ENCODE results near the gene NCF4.

Gene NCF4

GRCh38 chr22:36885474-36885873, 24.7 kb downstream of the NCF4 start:
- H3K36me3 ChIP-seq (ENCODE audit: control insufficient read depth in 1 of 2, insufficient read depth in 2 of 2, low read length in 2 of 2): no peaks in the 10 kb centered on the region
- peaks cover 4 to 14% of the 10 kb centered on the region in 2 donors for H3K9me3 ChIP-seq (ENCODE audit: control insufficient read depth in 1 of 2, low read length in 2 of 2)
- no peak overlapping the region for H3K27ac ChIP-seq (ENCODE audit: low read length)
- no peaks in the 10 kb centered on the region for H3K4me1 ChIP-seq (ENCODE audit: control insufficient read depth in 1 of 2, insufficient read depth in 2 of 2, low read length in 2 of 2)
- no peak overlapping the region for H3K4me3 ChIP-seq (ENCODE audit: low read depth in 1 of 2, low read length in 2 of 2)
- H3K27me3 ChIP-seq (ENCODE audit: low read depth, low read length): no peaks in the 10 kb centered on the region

- Histone ChIP-seq H3K4me1 (ENCODE audit: control insufficient read depth in 1 of 2, insufficient read depth in 2 of 2, low read length in 2 of 2) (no peaks in the 10 kb centered on the region), H3K9me3 (ENCODE audit: control insufficient read depth in 1 of 2, low read length in 2 of 2) (peaks cover 4 to 12% of the 10 kb centered on the region in 2 donors), H3K27me3 (ENCODE audit: low read depth, low read length) (no peaks in the 10 kb centered on the region), H3K36me3 (ENCODE audit: control insufficient read depth in 1 of 2, insufficient read depth in 2 of 2, low read length in 2 of 2) (no peaks in the 10 kb centered on the region), H3K27ac (ENCODE audit: low read length) (no peak overlapping the region), H3K4me3 (ENCODE audit: low read depth in 1 of 2, low read length in 2 of 2) (no peak overlapping the region)
These were observed 25.2 kb downstream of the NCF4 start for GRCh38 chr22:36886016-36886415.

- no peaks in the 10 kb centered on the region for H3K4me1 ChIP-seq (ENCODE audit: control insufficient read depth in 1 of 2, insufficient read depth in 2 of 2, low read length in 2 of 2)
- H3K4me3 ChIP-seq (ENCODE audit: low read depth in 1 of 2, low read length in 2 of 2): no peak overlapping the region
- peaks cover 0 to 7% of the 10 kb centered on the region in 2 donors for H3K9me3 ChIP-seq (ENCODE audit: control insufficient read depth in 1 of 2, low read length in 2 of 2)
- no peaks in the 10 kb centered on the region for H3K36me3 ChIP-seq (ENCODE audit: control insufficient read depth in 1 of 2, insufficient read depth in 2 of 2, low read length in 2 of 2)
- H3K27me3 ChIP-seq (ENCODE audit: low read depth, low read length): no peaks in the 10 kb centered on the region
- H3K27ac ChIP-seq (ENCODE audit: low read length): no peak overlapping the region
These were observed 26.4 kb downstream of the NCF4 start for GRCh38 chr22:36887162-36887561.

GRCh38 chr22:36891646-36892045, 30.8 kb downstream of the NCF4 start:
- H3K27me3 ChIP-seq (ENCODE audit: low read depth, low read length): no peaks in the 10 kb centered on the region
- H3K4me3 ChIP-seq (ENCODE audit: low read depth in 1 of 2, low read length in 2 of 2): no peak overlapping the region
- no peaks in the 10 kb centered on the region for H3K4me1 ChIP-seq (ENCODE audit: control insufficient read depth in 1 of 2, insufficient read depth in 2 of 2, low read length in 2 of 2)
- H3K27ac ChIP-seq (ENCODE audit: low read length): no peak overlapping the region
- H3K9me3 ChIP-seq (ENCODE audit: control insufficient read depth in 1 of 2, low read length in 2 of 2): peaks cover 0 to 6% of the 10 kb centered on the region in 2 donors
- H3K36me3 ChIP-seq (ENCODE audit: control insufficient read depth in 1 of 2, insufficient read depth in 2 of 2, low read length in 2 of 2): no peaks in the 10 kb centered on the region

- Histone ChIP-seq H3K36me3 (ENCODE audit: control insufficient read depth in 1 of 2, insufficient read depth in 2 of 2, low read length in 2 of 2) (no peaks in the 10 kb centered on the region), H3K27ac (ENCODE audit: low read length) (no peak overlapping the region), H3K9me3 (ENCODE audit: control insufficient read depth in 1 of 2, low read length in 2 of 2) (peaks cover 0 to 9% of the 10 kb centered on the region in 2 donors), H3K27me3 (ENCODE audit: low read depth, low read length) (no peaks in the 10 kb centered on the region), H3K4me1 (ENCODE audit: control insufficient read depth in 1 of 2, insufficient read depth in 2 of 2, low read length in 2 of 2) (no peaks in the 10 kb centered on the region), H3K4me3 (ENCODE audit: low read depth in 1 of 2, low read length in 2 of 2) (no peak overlapping the region)
These were observed 31.5 kb downstream of the NCF4 start for GRCh38 chr22:36892292-36892691.

- Histone ChIP-seq H3K4me3 (ENCODE audit: low read depth in 1 of 2, low read length in 2 of 2) (no peak overlapping the region), H3K27ac (ENCODE audit: low read length) (no peak overlapping the region), H3K27me3 (ENCODE audit: low read depth, low read length) (no peaks in the 10 kb centered on the region), H3K4me1 (ENCODE audit: control insufficient read depth in 1 of 2, insufficient read depth in 2 of 2, low read length in 2 of 2) (no peaks in the 10 kb centered on the region), H3K36me3 (ENCODE audit: control insufficient read depth in 1 of 2, insufficient read depth in 2 of 2, low read length in 2 of 2) (no peaks in the 10 kb centered on the region), H3K9me3 (ENCODE audit: control insufficient read depth in 1 of 2, low read length in 2 of 2) (peaks cover 0 to 9% of the 10 kb centered on the region in 2 donors)
These were observed 32.5 kb downstream of the NCF4 start for GRCh38 chr22:36893262-36893661.

GRCh38 chr22:36894266-36894665, 33.5 kb downstream of the NCF4 start:
- no peaks in the 10 kb centered on the region for H3K36me3 ChIP-seq (ENCODE audit: control insufficient read depth in 1 of 2, insufficient read depth in 2 of 2, low read length in 2 of 2)
- no peak overlapping the region for H3K27ac ChIP-seq (ENCODE audit: low read length)
- peaks cover 0 to 9% of the 10 kb centered on the region in 2 donors for H3K9me3 ChIP-seq (ENCODE audit: control insufficient read depth in 1 of 2, low read length in 2 of 2)
- no peaks in the 10 kb centered on the region for H3K4me1 ChIP-seq (ENCODE audit: control insufficient read depth in 1 of 2, insufficient read depth in 2 of 2, low read length in 2 of 2)
- H3K4me3 ChIP-seq (ENCODE audit: low read depth in 1 of 2, low read length in 2 of 2): no peak overlapping the region
- no peaks in the 10 kb centered on the region for H3K27me3 ChIP-seq (ENCODE audit: low read depth, low read length)

GRCh38 chr22:36897611-36898010, 36.8 kb downstream of the NCF4 start:
- no peak overlapping the region for H3K27ac ChIP-seq (ENCODE audit: low read length)
- H3K27me3 ChIP-seq (ENCODE audit: low read depth, low read length): no peaks in the 10 kb centered on the region
- peaks cover 0 to 9% of the 10 kb centered on the region in 2 donors for H3K9me3 ChIP-seq (ENCODE audit: control insufficient read depth in 1 of 2, low read length in 2 of 2)
- no peak overlapping the region for H3K4me3 ChIP-seq (ENCODE audit: low read depth in 1 of 2, low read length in 2 of 2)
- H3K36me3 ChIP-seq (ENCODE audit: control insufficient read depth in 1 of 2, insufficient read depth in 2 of 2, low read length in 2 of 2): no peaks in the 10 kb centered on the region
- H3K4me1 ChIP-seq (ENCODE audit: control insufficient read depth in 1 of 2, insufficient read depth in 2 of 2, low read length in 2 of 2): no peaks in the 10 kb centered on the region

- no peaks in the 10 kb centered on the region for H3K36me3 ChIP-seq (ENCODE audit: control insufficient read depth in 1 of 2, insufficient read depth in 2 of 2, low read length in 2 of 2)
- peaks cover 0 to 9% of the 10 kb centered on the region in 2 donors for H3K9me3 ChIP-seq (ENCODE audit: control insufficient read depth in 1 of 2, low read length in 2 of 2)
- H3K4me3 ChIP-seq (ENCODE audit: low read depth in 1 of 2, low read length in 2 of 2): no peak overlapping the region
- no peaks in the 10 kb centered on the region for H3K27me3 ChIP-seq (ENCODE audit: low read depth, low read length)
- H3K4me1 ChIP-seq (ENCODE audit: control insufficient read depth in 1 of 2, insufficient read depth in 2 of 2, low read length in 2 of 2): no peaks in the 10 kb centered on the region
- no peak overlapping the region for H3K27ac ChIP-seq (ENCODE audit: low read length)
These were observed 37.9 kb downstream of the NCF4 start for GRCh38 chr22:36898690-36899089.

GRCh38 chr22:36899498-36899897, 38.7 kb downstream of the NCF4 start:
- Histone ChIP-seq H3K9me3 (ENCODE audit: control insufficient read depth in 1 of 2, low read length in 2 of 2) (peaks cover 0 to 9% of the 10 kb centered on the region in 2 donors), H3K4me3 (ENCODE audit: low read depth in 1 of 2, low read length in 2 of 2) (no peak overlapping the region), H3K27me3 (ENCODE audit: low read depth, low read length) (no peaks in the 10 kb centered on the region), H3K27ac (ENCODE audit: low read length) (no peak overlapping the region), H3K4me1 (ENCODE audit: control insufficient read depth in 1 of 2, insufficient read depth in 2 of 2, low read length in 2 of 2) (no peaks in the 10 kb centered on the region), H3K36me3 (ENCODE audit: control insufficient read depth in 1 of 2, insufficient read depth in 2 of 2, low read length in 2 of 2) (no peaks in the 10 kb centered on the region)

GRCh38 chr22:36900225-36900624, 39.4 kb downstream of the NCF4 start:
- Histone ChIP-seq H3K9me3 (ENCODE audit: control insufficient read depth in 1 of 2, low read length in 2 of 2) (peaks cover 0 to 9% of the 10 kb centered on the region in 2 donors), H3K4me1 (ENCODE audit: control insufficient read depth in 1 of 2, insufficient read depth in 2 of 2, low read length in 2 of 2) (no peaks in the 10 kb centered on the region), H3K36me3 (ENCODE audit: control insufficient read depth in 1 of 2, insufficient read depth in 2 of 2, low read length in 2 of 2) (no peaks in the 10 kb centered on the region), H3K27ac (ENCODE audit: low read length) (no peak overlapping the region), H3K4me3 (ENCODE audit: low read depth in 1 of 2, low read length in 2 of 2) (no peak overlapping the region), H3K27me3 (ENCODE audit: low read depth, low read length) (no peaks in the 10 kb centered on the region)

- Histone ChIP-seq H3K27me3 (ENCODE audit: low read depth, low read length) (no peaks in the 10 kb centered on the region), H3K9me3 (ENCODE audit: control insufficient read depth in 1 of 2, low read length in 2 of 2) (peaks cover 0 to 6% of the 10 kb centered on the region in 2 donors), H3K4me1 (ENCODE audit: control insufficient read depth in 1 of 2, insufficient read depth in 2 of 2, low read length in 2 of 2) (no peaks in the 10 kb centered on the region), H3K36me3 (ENCODE audit: control insufficient read depth in 1 of 2, insufficient read depth in 2 of 2, low read length in 2 of 2) (no peaks in the 10 kb centered on the region), H3K4me3 (ENCODE audit: low read depth in 1 of 2, low read length in 2 of 2) (no peak overlapping the region), H3K27ac (ENCODE audit: low read length) (no peak overlapping the region)
These were observed 40.1 kb downstream of the NCF4 start for GRCh38 chr22:36900880-36901279.
